Peyer's patch (tissue), 4 donors: ENCODE data around the gene SSRP1. TPM values are rescaled to one million over a fixed set of nuclear protein-coding genes. Genes with fewer than 3 reads are reported as not detected.

Source experiments
- DNase-seq, 3 donors: peaks; one replicate each; pipeline ENCODE4 v3.0.0-alpha.2; 2017 to 2019
- H3K27ac ChIP-seq, 4 donors: fragments of 200-600 bp; sonication (generic); one replicate each; pipeline ENCODE4 v1.5.1; 2016 to 2019
- H3K27me3 ChIP-seq, 2 donors: fragments of 200-600 bp; sonication (generic); one replicate each; pipeline ENCODE4 v1.5.1; 2019
- H3K36me3 ChIP-seq, 3 donors: fragments of 200-600 bp; sonication (generic); one replicate each; pipeline ENCODE4 v1.5.1; 2016 to 2019
- H3K4me1 ChIP-seq, 4 donors: fragments of 200-600 bp; sonication (generic); one replicate each; pipeline ENCODE4 v1.5.1; 2016 to 2019
- H3K4me3 ChIP-seq, 4 donors: fragments of 200-600 bp; sonication (generic); 1 replicate in 3 of 4; 2 replicates in 1 of 4; pipeline ENCODE4 v1.5.1; 2016 to 2019; ENCODE audit warnings: mild to moderate bottlenecking in 1 of 4
- H3K9me3 ChIP-seq, 4 donors: fragments of 200-600 bp; sonication (generic); one replicate each; pipeline ENCODE4 v1.5.1; 2016 to 2019; ENCODE audit warnings: mild to moderate bottlenecking in 1 of 4
- CTCF ChIP-seq, 6 experiments: fragments of 450-650 bp in 4 of 6; fragments of 200-600 bp in 2 of 6; sonication (generic) in 1 of 6; IDR thresholded peaks; one replicate each; pipeline ENCODE4 v1.5.1; 2017 to 2019; ENCODE audit warnings: antibody characterized with exemption in 6 of 6, mild to moderate bottlenecking in 3 of 6, moderate library complexity in 1 of 6
- POLR2A ChIP-seq, 2 donors: fragments of 450-650 bp; IDR thresholded peaks; one replicate each; pipeline ENCODE4 v1.5.1; 2017; ENCODE audit warnings: antibody characterized with exemption in 2 of 2, mild to moderate bottlenecking in 2 of 2, moderate library complexity in 2 of 2
- total RNA-seq, 4 donors: library from RNA; depleted of rRNA; stranded (reverse); fragments of >200 nt; gene quantifications; one replicate each; pipeline ENCODE4 v1.1.0, GENCODE V29; 2016

Gene SSRP1
- total RNA-seq, 4 donors from 2014 or later = 39.9 to 106 (median 50.6) TPM

DNA sequence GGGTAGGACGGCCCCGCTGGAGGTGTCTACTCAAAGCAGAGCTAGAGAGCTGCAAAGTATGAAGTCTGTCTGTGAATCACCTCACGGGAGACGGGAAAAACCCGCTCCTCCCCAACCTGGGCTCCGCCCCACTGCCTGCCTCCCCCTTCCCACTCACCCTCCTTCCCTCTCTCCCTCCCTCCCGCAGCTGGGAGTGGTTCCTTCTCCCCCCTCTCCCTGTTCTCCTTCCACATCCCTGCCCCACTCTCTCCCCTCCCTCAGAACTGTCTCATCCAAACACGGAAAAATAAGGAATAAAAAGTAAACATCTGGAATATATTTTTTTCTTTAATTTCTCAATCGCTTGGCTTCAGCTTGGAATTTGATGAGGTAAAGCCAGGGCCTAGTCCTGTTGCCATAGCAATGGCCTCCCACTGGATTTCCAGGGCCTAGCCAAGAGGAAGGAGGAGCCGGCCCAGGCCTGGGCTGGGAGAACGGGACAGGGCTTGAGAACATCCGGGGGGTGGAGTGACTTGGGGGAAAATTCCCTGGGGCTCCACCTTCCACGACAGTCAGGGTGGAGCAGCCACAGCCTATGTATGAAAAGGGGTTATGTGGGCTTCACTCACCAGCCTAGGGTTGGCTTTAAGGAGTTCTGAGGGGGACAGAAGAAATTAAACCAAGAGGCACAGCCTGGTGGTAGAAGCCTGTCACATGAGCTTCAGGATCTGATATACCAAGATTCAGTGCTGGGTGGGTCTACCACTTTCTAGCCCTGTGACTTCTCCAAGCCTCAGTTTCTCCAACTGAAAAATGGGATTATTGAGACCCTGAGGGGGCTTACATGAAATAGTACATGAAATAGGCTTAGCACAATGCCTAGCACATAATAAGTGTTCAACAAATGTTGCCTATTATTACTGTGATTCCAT lies 13.2 kb downstream of the SSRP1 start:
- Histone ChIP-seq H3K4me3 (peak overlapping the region in 2 of 4 donors; percentile 85 to 95), H3K36me3 (peaks cover 0 to 36% (median 0%) of the 10 kb centered on the region in 3 donors), H3K27ac (peak overlapping the region; percentile 74 to 97 (median 91)), H3K27me3 (no peaks in the 10 kb centered on the region), H3K9me3 (no peaks in the 10 kb centered on the region), H3K4me1 (peaks cover 0 to 73% (median 8%) of the 10 kb centered on the region in 4 donors)
- TF ChIP-seq CTCF (IDR thresholded peaks at IDR 0.05) (peak in 1 of 6 experiments; percentile 10), POLR2A (IDR thresholded peaks at IDR 0.05) (peak in 1 of 2 donors; percentile 67)
- DNase-seq = peak; percentile 33 to 89 (median 80)

GRCh38 chr11:57321388-57322255 lies 14.1 kb downstream of the SSRP1 start:
- no peak for DNase-seq
- Histone ChIP-seq H3K36me3 (peaks cover 0 to 36% (median 0%) of the 10 kb centered on the region in 3 donors), H3K27ac (peak overlapping the region; percentile 18 to 97 (median 91)), H3K4me3 (peak overlapping the region in 2 of 4 donors; percentile 85 to 95), H3K27me3 (no peaks in the 10 kb centered on the region), H3K4me1 (peaks cover 0 to 74% (median 8%) of the 10 kb centered on the region in 4 donors), H3K9me3 (no peaks in the 10 kb centered on the region)
- no peak for TF ChIP-seq POLR2A (IDR thresholded peaks at IDR 0.05)
- no peak for TF ChIP-seq CTCF (IDR thresholded peaks at IDR 0.05)

DNA sequence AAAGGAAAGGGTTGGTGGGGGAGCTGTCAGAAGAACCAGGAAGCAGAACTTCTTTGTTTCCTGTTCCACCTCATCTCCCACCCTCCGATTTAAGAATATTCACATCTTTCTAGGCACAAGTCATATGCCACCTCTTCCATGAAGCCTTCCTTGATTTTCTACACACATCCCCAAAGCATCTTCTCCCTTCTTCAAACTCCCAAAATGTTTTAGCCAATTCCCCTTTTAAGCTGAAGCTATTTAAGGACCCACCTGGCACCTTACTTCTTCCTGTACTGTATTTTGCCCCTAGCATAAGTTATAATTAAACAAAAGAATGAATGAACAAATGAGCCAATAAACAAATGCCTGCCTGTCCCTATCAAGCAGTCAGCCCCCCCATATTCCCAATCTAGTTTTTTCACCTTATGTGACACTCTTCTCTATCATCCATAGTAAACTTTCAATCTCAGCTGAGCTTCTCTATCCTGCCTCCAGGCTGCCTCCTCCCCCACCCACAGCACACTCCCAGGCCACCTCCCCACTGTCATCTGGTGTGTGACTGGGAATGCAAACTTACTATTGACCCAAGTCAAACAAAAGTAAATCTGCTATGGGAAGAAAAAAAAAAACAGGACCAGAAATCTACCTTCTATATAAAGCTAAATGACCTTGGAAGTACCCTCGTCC lies 14.8 kb downstream of the SSRP1 start:
- Histone ChIP-seq H3K36me3 (peaks cover 0 to 40% (median 0%) of the 10 kb centered on the region in 3 donors), H3K4me3 (peak overlapping the region in 1 of 4 donors; percentile 95), H3K27ac (peak overlapping the region in 2 of 4 donors; percentile 95 to 97), H3K9me3 (no peaks in the 10 kb centered on the region), H3K27me3 (no peaks in the 10 kb centered on the region), H3K4me1 (peaks cover 0 to 74% (median 4%) of the 10 kb centered on the region in 4 donors)
- DNase-seq = no peak
- no peak for TF ChIP-seq POLR2A (IDR thresholded peaks at IDR 0.05)
- TF ChIP-seq CTCF (IDR thresholded peaks at IDR 0.05) = peak in 1 of 6 experiments; percentile 18

- TF ChIP-seq CTCF (IDR thresholded peaks at IDR 0.05) (no peak), POLR2A (IDR thresholded peaks at IDR 0.05) (no peak)
- Histone ChIP-seq H3K27me3 (no peaks in the 10 kb centered on the region), H3K9me3 (no peaks in the 10 kb centered on the region), H3K27ac (peak overlapping the region in 1 of 4 donors; percentile 95), H3K36me3 (peaks cover 0 to 42% (median 0%) of the 10 kb centered on the region in 3 donors), H3K4me3 (no peak overlapping the region), H3K4me1 (peaks cover 0 to 76% (median 0%) of the 10 kb centered on the region in 4 donors)
- no peak for DNase-seq
Observed at GRCh38 chr11:57320067-57320718, 15.5 kb downstream of the SSRP1 start.
